Neural cell (in vitro differentiated cells): ENCODE measurements around the gene AK5. TPM values are rescaled to one million over a fixed set of nuclear protein-coding genes. Genes with fewer than 3 reads are reported as not detected.

Source experiments
- H2AFZ ChIP-seq: fragments of 200-600, 300-800 bp; sonication (generic), shearing (Covaris generic); 2 replicates; pipeline ENCODE4 v1.6.0; 2014; ENCODE audit warnings: low read depth, mild to moderate bottlenecking, antibody characterized with exemption, low read length, moderate library complexity
- H3F3A ChIP-seq: fragments of 200-600 bp; shearing (Covaris generic); 2 replicates; pipeline ENCODE4 v1.6.1; 2016; ENCODE audit warnings: mild to moderate bottlenecking, moderate library complexity, mixed read lengths, antibody characterized with exemption, low read length; ENCODE audit not compliant: insufficient read depth, poor library complexity, severe bottlenecking
- H3K27ac ChIP-seq: fragments of 200-600, 300-800 bp; sonication (generic), shearing (Covaris generic); 2 replicates; pipeline ENCODE4 v1.5.1; 2014; ENCODE audit warnings: mild to moderate bottlenecking, low read length, moderate library complexity
- H3K27me3 ChIP-seq: fragments of 300-800, 200-600 bp; sonication (generic), shearing (Covaris generic); 2 replicates; pipeline ENCODE4 v1.6.0; 2014; ENCODE audit warnings: mild to moderate bottlenecking, low read depth, low read length, moderate library complexity; ENCODE audit not compliant: insufficient read depth
- H3K36me3 ChIP-seq: fragments of 300-800, 200-600 bp; sonication (generic), shearing (Covaris generic); 2 replicates; pipeline ENCODE4 v1.5.1; 2014; ENCODE audit warnings: mild to moderate bottlenecking, antibody characterized with exemption, low read length, moderate library complexity; ENCODE audit not compliant: insufficient read depth
- H3K4me2 ChIP-seq: fragments of 300-800, 200-600 bp; sonication (generic), shearing (Covaris generic); 2 replicates; pipeline ENCODE4 v1.6.0; 2014; ENCODE audit warnings: mild to moderate bottlenecking, low read length
- H3K4me3 ChIP-seq: fragments of 300-800, 200-600 bp; sonication (generic), shearing (Covaris generic); 2 replicates; pipeline ENCODE4 v1.5.1; 2014; ENCODE audit warnings: mild to moderate bottlenecking, low read length, moderate library complexity
- H3K79me2 ChIP-seq: fragments of 200-600 bp; shearing (Covaris generic); replicated peaks from 2 replicates; pipeline ENCODE4 v1.6.0; 2014; ENCODE audit warnings: mild to moderate bottlenecking, low read length, moderate library complexity; ENCODE audit not compliant: insufficient read depth
- H3K9ac ChIP-seq: fragments of 300-800, 200-600 bp; sonication (generic), shearing (Covaris generic); 2 replicates; pipeline ENCODE4 v1.6.1; 2016; ENCODE audit warnings: mild to moderate bottlenecking, low read length, mixed read lengths
- H3K9me2 ChIP-seq: fragments of 200-600 bp; shearing (Covaris generic); 2 replicates; pipeline ENCODE4 v1.6.1; 2016; ENCODE audit warnings: mild to moderate bottlenecking, low read length, mixed read lengths; ENCODE audit not compliant: insufficient read depth
- H3K9me3 ChIP-seq: fragments of 200-600, 300-800 bp; sonication (generic), shearing (Covaris generic); 2 replicates; pipeline ENCODE4 v1.6.1; 2016; ENCODE audit warnings: mild to moderate bottlenecking, mixed run types, low read length, moderate library complexity, mixed read lengths
- H4K20me1 ChIP-seq: fragments of 200-600 bp; shearing (Covaris generic); 2 replicates; pipeline ENCODE4 v1.6.1; 2016; ENCODE audit warnings: mild to moderate bottlenecking, mixed run types; ENCODE audit not compliant: insufficient read depth
- CTCF ChIP-seq: fragments of 450-650 bp; IDR thresholded peaks from 2 replicates; pipeline ENCODE4 v1.5.1; 2014; ENCODE audit warnings: antibody characterized with exemption, mild to moderate bottlenecking, moderate library complexity; ENCODE audit not compliant: poor library complexity, severe bottlenecking
- EP300 ChIP-seq: fragments of 450-650 bp; conservative IDR thresholded peaks from 2 replicates; pipeline ENCODE4 v1.6.1; 2014; ENCODE audit warnings: antibody characterized with exemption, mild to moderate bottlenecking, moderate library complexity; ENCODE audit not compliant: poor library complexity, severe bottlenecking
- EZH2 ChIP-seq: fragments of 200-600, 300-800 bp; shearing (Covaris generic), sonication (generic); IDR thresholded peaks from 2 replicates; pipeline ENCODE4 v1.6.1; 2014; ENCODE audit warnings: antibody characterized with exemption, low read length, borderline replicate concordance, mild to moderate bottlenecking; ENCODE audit not compliant: insufficient read depth, poor library complexity, severe bottlenecking
- MXI1 ChIP-seq: fragments of 450-650 bp; conservative IDR thresholded peaks from 2 replicates; pipeline ENCODE4 v1.6.1; 2014; ENCODE audit warnings: antibody characterized with exemption, mild to moderate bottlenecking; ENCODE audit not compliant: poor library complexity, severe bottlenecking
- POLR2AphosphoS5 ChIP-seq: IDR thresholded peaks from 2 replicates; pipeline ENCODE4 v1.6.1; 2012
- RAD21 ChIP-seq: fragments of 450-650 bp; conservative IDR thresholded peaks from 2 replicates; pipeline ENCODE4 v1.6.1; 2014; ENCODE audit warnings: antibody characterized with exemption, mild to moderate bottlenecking, moderate library complexity
- REST ChIP-seq: IDR thresholded peaks from 2 replicates; pipeline ENCODE4 v1.6.1; 2012; ENCODE audit warnings: borderline replicate concordance
- SMC3 ChIP-seq: fragments of 450-650 bp; conservative IDR thresholded peaks from 2 replicates; pipeline ENCODE4 v1.6.1; 2014; ENCODE audit warnings: antibody characterized with exemption, mild to moderate bottlenecking, moderate library complexity; ENCODE audit not compliant: poor library complexity
- TAF1 ChIP-seq: IDR thresholded peaks from 2 replicates; pipeline ENCODE4 v1.6.1; 2012; ENCODE audit warnings: low read depth
- polyA plus RNA-seq: library from polyadenylated mRNA; depleted of rRNA; stranded (reverse); fragments of >200 nt; gene quantifications from 2 replicates; pipeline ENCODE4 v1.2.3, GENCODE V29; 2014

The AK5 gene
- polyA plus RNA-seq, 1 donor from 2014 or later, result 7.1 TPM

GRCh38 chr1:77465922-77466321 lies 184.1 kb downstream of the AK5 start:
- no peaks in the 10 kb centered on the region for H3K27me3 ChIP-seq
- H3F3A ChIP-seq, result no peaks in the 10 kb centered on the region
- H3K9ac ChIP-seq, result no peak overlapping the region
- H3K4me2 ChIP-seq, result no peak overlapping the region
- TF ChIP-seq POLR2AphosphoS5, result no peak
- TF ChIP-seq SMC3, result no peak
- no peak for TF ChIP-seq TAF1
- TF ChIP-seq RAD21, result no peak
- no peak for TF ChIP-seq CTCF
- no peak for TF ChIP-seq MXI1
- no peak for TF ChIP-seq EP300
- no peak for TF ChIP-seq REST
- no peaks in the 10 kb centered on the region for H3K79me2 ChIP-seq
- H3K9me2 ChIP-seq, result no peaks in the 10 kb centered on the region
- no peak overlapping the region for H3K27ac ChIP-seq
- no peaks in the 10 kb centered on the region for H3K9me3 ChIP-seq
- H3K36me3 ChIP-seq, result no peaks in the 10 kb centered on the region
- H3K4me3 ChIP-seq, result no peak overlapping the region
- no peaks in the 10 kb centered on the region for H4K20me1 ChIP-seq
- H2AFZ ChIP-seq, result no peak overlapping the region

GRCh38 chr1:77467021-77467595 lies 185.3 kb downstream of the AK5 start:
- Histone ChIP-seq H3K27me3 (no peaks in the 10 kb centered on the region), H2AFZ (no peak overlapping the region), H3K9ac (no peak overlapping the region), H3K4me3 (no peak overlapping the region), H3K36me3 (no peaks in the 10 kb centered on the region), H3F3A (no peaks in the 10 kb centered on the region), H3K27ac (no peak overlapping the region), H3K4me2 (no peak overlapping the region), H4K20me1 (no peaks in the 10 kb centered on the region), H3K9me3 (no peaks in the 10 kb centered on the region), H3K9me2 (no peaks in the 10 kb centered on the region), H3K79me2 (no peaks in the 10 kb centered on the region)
- TF ChIP-seq RAD21 (no peak), TAF1 (no peak), CTCF (no peak), SMC3 (no peak), POLR2AphosphoS5 (no peak), REST (no peak), EP300 (no peak), MXI1 (no peak), EZH2 (no peak)
